ENCODE data around the gene FUCA1.

FUCA1 gene

GRCh38 chr1:23795676-23796465 is 72.2 kb downstream of the FUCA1 start:
- no peaks in the 10 kb centered on the region for H3K27me3 Mint-ChIP-seq (ENCODE audit: low read depth, poor library complexity)
- no peak for DNase-seq
- H3K36me3 Mint-ChIP-seq (ENCODE audit: low read depth) = no peaks in the 10 kb centered on the region
- no peak for TF ChIP-seq CTCF (IDR thresholded peaks at IDR 0.05)
- peak overlapping the region; percentile 55 for H3K27ac Mint-ChIP-seq
- no peak overlapping the region for H3K4me3 Mint-ChIP-seq
- H3K9me3 Mint-ChIP-seq = no peaks in the 10 kb centered on the region
- H3K4me1 Mint-ChIP-seq = peaks cover 31% of the 10 kb centered on the region
